MM.1S (cell line): ENCODE data around the gene LDHA.

Source experiments
- DNase-seq: peaks from one replicate; pipeline ENCODE4 v3.0.0-alpha.2; 2015
- H2AFZ ChIP-seq: fragments of 300-600 bp; sonication (generic); 2 replicates; pipeline ENCODE4 v1.6.0; 2016; ENCODE audit warnings: antibody characterized with exemption, low read length
- H3F3A ChIP-seq: fragments of 300-600 bp; sonication (generic); 2 replicates; pipeline ENCODE4 v1.6.1; 2016; ENCODE audit warnings: mild to moderate bottlenecking, antibody characterized with exemption, low read length, moderate library complexity, mixed read lengths; ENCODE audit not compliant: insufficient read depth
- H3K27ac ChIP-seq: fragments of 300-600 bp; sonication (generic); 2 replicates; pipeline ENCODE4 v1.5.1; 2016; ENCODE audit warnings: mild to moderate bottlenecking, low read length
- H3K27me3 ChIP-seq: fragments of 300-600 bp; sonication (generic); replicated peaks from 2 replicates; pipeline ENCODE4 v1.6.0; 2016; ENCODE audit warnings: low read length; ENCODE audit not compliant: insufficient read depth
- H3K36me3 ChIP-seq: fragments of 300-600 bp; sonication (generic); replicated peaks from 2 replicates; pipeline ENCODE4 v1.6.1; 2016; ENCODE audit warnings: mild to moderate bottlenecking, low read length, mixed read lengths; ENCODE audit not compliant: insufficient read depth
- H3K4me1 ChIP-seq: fragments of 300-600 bp; sonication (generic); 2 replicates; pipeline ENCODE4 v1.6.1; 2016; ENCODE audit warnings: low read length, mixed read lengths
- H3K4me2 ChIP-seq: fragments of 300-600 bp; sonication (generic); 2 replicates; pipeline ENCODE4 v1.6.0; 2016; ENCODE audit warnings: low read depth, low read length
- H3K4me3 ChIP-seq: fragments of 300-600 bp; sonication (generic); 2 replicates; pipeline ENCODE4 v1.5.1; 2016; ENCODE audit warnings: low read length, mixed read lengths
- H3K79me2 ChIP-seq: fragments of 300-600 bp; sonication (generic); 2 replicates; pipeline ENCODE4 v1.6.1; 2016; ENCODE audit warnings: mixed run types, low read length, mixed read lengths
- H3K9ac ChIP-seq: fragments of 300-600 bp; sonication (generic); 2 replicates; pipeline ENCODE4 v1.6.1; 2016; ENCODE audit warnings: low read length, mixed read lengths
- H3K9me2 ChIP-seq: fragments of 300-600 bp; sonication (generic); replicated peaks from 2 replicates; pipeline ENCODE4 v1.6.1; 2016; ENCODE audit warnings: mild to moderate bottlenecking, low read length, mixed read lengths; ENCODE audit not compliant: insufficient read depth
- H3K9me3 ChIP-seq: fragments of 300-600 bp; sonication (generic); replicated peaks from 2 replicates; pipeline ENCODE4 v1.6.1; 2016; ENCODE audit warnings: mild to moderate bottlenecking, low read length, mixed read lengths; ENCODE audit not compliant: insufficient read depth
- H4K20me1 ChIP-seq: fragments of 300-600 bp; sonication (generic); 2 replicates; pipeline ENCODE4 v1.6.1; 2016; ENCODE audit warnings: mild to moderate bottlenecking, low read length, moderate library complexity, mixed read lengths; ENCODE audit not compliant: insufficient read depth
- EZH2 ChIP-seq: fragments of 300-600 bp; sonication (generic); optimal IDR thresholded peaks from 2 replicates; pipeline ENCODE3; 2017; ENCODE audit warnings: low read depth, mild to moderate bottlenecking, antibody characterized with exemption, low read length, mixed read lengths
- EZH2phosphoT487 ChIP-seq: fragments of 300-600 bp; sonication (generic); IDR thresholded peaks from 2 replicates; pipeline ENCODE4 v1.6.1; 2018; ENCODE audit warnings: antibody characterized with exemption, low read length
- TF ChIP-seq, protein P1 (sequence below): fragments of 300-600 bp; sonication (generic); IDR thresholded peaks from 2 replicates; pipeline ENCODE4 v1.5.1; 2016; ENCODE audit warnings: antibody characterized with exemption, low read length, mixed read lengths

LDHA gene

GRCh38 chr11:18420067-18420466, 25.7 kb downstream of the LDHA start:
- TF ChIP-seq EZH2phosphoT487 (no peak), EZH2 (no peak)
- TF ChIP-seq, protein P1, sequence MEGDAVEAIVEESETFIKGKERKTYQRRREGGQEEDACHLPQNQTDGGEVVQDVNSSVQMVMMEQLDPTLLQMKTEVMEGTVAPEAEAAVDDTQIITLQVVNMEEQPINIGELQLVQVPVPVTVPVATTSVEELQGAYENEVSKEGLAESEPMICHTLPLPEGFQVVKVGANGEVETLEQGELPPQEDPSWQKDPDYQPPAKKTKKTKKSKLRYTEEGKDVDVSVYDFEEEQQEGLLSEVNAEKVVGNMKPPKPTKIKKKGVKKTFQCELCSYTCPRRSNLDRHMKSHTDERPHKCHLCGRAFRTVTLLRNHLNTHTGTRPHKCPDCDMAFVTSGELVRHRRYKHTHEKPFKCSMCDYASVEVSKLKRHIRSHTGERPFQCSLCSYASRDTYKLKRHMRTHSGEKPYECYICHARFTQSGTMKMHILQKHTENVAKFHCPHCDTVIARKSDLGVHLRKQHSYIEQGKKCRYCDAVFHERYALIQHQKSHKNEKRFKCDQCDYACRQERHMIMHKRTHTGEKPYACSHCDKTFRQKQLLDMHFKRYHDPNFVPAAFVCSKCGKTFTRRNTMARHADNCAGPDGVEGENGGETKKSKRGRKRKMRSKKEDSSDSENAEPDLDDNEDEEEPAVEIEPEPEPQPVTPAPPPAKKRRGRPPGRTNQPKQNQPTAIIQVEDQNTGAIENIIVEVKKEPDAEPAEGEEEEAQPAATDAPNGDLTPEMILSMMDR: no peak
- H3K27me3 ChIP-seq: no peaks in the 10 kb centered on the region
- H3K4me1 ChIP-seq: no peaks in the 10 kb centered on the region
- H3K79me2 ChIP-seq: no peaks in the 10 kb centered on the region
- no peak overlapping the region for H3K4me2 ChIP-seq
- H3K4me3 ChIP-seq: no peak overlapping the region
- H2AFZ ChIP-seq: no peak overlapping the region
- H3K36me3 ChIP-seq: no peaks in the 10 kb centered on the region
- H3K27ac ChIP-seq: no peak overlapping the region
- no peaks in the 10 kb centered on the region for H3F3A ChIP-seq
- H4K20me1 ChIP-seq: no peaks in the 10 kb centered on the region
- no peak overlapping the region for H3K9ac ChIP-seq
- no peak for DNase-seq
- no peaks in the 10 kb centered on the region for H3K9me2 ChIP-seq
- H3K9me3 ChIP-seq: no peaks in the 10 kb centered on the region

DNA sequence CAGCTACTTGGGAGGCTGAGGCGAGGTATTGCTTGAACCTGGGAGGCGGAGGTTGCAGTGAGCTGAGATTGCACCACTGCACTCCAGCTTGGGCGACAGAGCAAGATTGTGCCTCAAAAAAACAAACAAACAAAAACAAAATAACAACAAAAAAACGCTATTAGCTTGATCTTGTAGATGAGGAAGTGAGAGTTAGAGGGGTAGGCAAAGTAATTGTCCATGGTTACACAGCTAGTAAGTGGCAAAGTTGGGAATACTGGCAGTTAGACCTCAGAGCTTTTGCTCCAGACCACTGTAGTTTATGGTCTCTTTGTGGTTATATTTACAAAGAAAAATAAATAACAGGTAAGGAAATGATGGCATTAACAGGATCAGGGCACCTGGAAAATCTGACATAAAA, 32.9 kb downstream of the LDHA start:
- no peak for DNase-seq
- TF ChIP-seq, protein P1: no peak
- no peak for TF ChIP-seq EZH2
- TF ChIP-seq EZH2phosphoT487: no peak
- no peak overlapping the region for H3K4me2 ChIP-seq
- H3K9me2 ChIP-seq: no peaks in the 10 kb centered on the region
- no peak overlapping the region for H3K9ac ChIP-seq
- no peaks in the 10 kb centered on the region for H3K36me3 ChIP-seq
- H3K4me3 ChIP-seq: no peak overlapping the region
- no peaks in the 10 kb centered on the region for H4K20me1 ChIP-seq
- H3K4me1 ChIP-seq: no peaks in the 10 kb centered on the region
- H3K27me3 ChIP-seq: no peaks in the 10 kb centered on the region
- no peak overlapping the region for H2AFZ ChIP-seq
- H3K9me3 ChIP-seq: no peaks in the 10 kb centered on the region
- no peaks in the 10 kb centered on the region for H3F3A ChIP-seq
- H3K79me2 ChIP-seq: no peaks in the 10 kb centered on the region
- H3K27ac ChIP-seq: no peak overlapping the region

DNA sequence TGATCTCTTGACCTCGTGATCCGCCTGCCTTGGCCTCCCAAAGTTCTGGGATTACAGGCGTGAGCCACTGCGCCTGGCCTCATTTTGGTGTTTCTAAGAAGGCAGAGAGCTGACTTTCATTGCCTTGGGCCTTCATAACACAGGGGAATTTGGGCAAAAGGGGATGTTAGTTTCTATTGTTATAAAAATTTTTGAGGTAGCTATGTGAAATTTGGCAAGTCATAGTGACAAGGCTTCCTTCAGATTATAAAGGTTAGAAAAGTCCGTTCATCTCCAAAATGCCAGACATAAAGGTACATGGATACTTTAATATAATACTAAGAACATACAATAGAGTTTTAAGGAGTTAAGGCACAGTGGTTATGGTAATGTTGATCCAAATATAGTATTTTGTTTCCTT, 35.0 kb downstream of the LDHA start:
- Histone ChIP-seq H3K27ac (no peak overlapping the region), H3K4me1 (no peaks in the 10 kb centered on the region), H3F3A (no peaks in the 10 kb centered on the region), H3K9me2 (no peaks in the 10 kb centered on the region), H3K4me2 (no peak overlapping the region), H3K27me3 (no peaks in the 10 kb centered on the region), H2AFZ (no peak overlapping the region), H3K36me3 (no peaks in the 10 kb centered on the region), H3K4me3 (no peak overlapping the region), H3K9me3 (no peaks in the 10 kb centered on the region), H3K9ac (no peak overlapping the region), H4K20me1 (no peaks in the 10 kb centered on the region), H3K79me2 (no peaks in the 10 kb centered on the region)
- DNase-seq: no peak
- TF ChIP-seq EZH2phosphoT487: no peak
- TF ChIP-seq, protein P1: no peak

DNA sequence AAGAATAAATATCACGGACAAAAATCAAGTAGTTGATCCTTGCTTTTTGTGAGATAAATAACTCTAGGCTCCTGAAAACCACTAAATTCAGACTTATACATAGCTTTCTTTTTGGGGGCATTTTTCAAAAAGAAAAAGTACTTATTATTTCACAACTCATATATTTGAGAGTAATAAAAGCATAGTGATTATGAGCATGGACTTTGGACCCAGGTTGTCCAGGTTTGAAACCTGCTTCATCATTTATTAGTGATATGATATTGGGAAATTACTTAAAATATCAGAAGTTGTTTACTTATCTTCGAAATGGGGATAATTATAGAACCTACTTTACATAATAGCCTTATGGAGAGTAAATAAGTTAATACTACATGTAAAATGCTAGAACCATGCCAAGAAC, 44.3 kb downstream of the LDHA start:
- H3K9me3 ChIP-seq: no peaks in the 10 kb centered on the region

More for the DNA sequence above, 44.3 kb downstream of the LDHA start:
- Histone ChIP-seq H3K4me3 (no peak overlapping the region), H3K36me3 (no peaks in the 10 kb centered on the region), H3K27me3 (no peaks in the 10 kb centered on the region), H4K20me1 (no peaks in the 10 kb centered on the region), H3K9me2 (no peaks in the 10 kb centered on the region), H3K4me1 (no peaks in the 10 kb centered on the region), H3K27ac (no peak overlapping the region), H3K4me2 (no peak overlapping the region), H3F3A (no peaks in the 10 kb centered on the region), H2AFZ (no peak overlapping the region), H3K79me2 (no peaks in the 10 kb centered on the region), H3K9ac (no peak overlapping the region)
- DNase-seq: no peak
- TF ChIP-seq, protein P1: no peak
- TF ChIP-seq EZH2phosphoT487 (no peak), EZH2 (no peak)
